ENCODE data around the gene UBE2E1. TPM values are rescaled to one million over a fixed set of nuclear protein-coding genes. Genes with fewer than 3 reads are reported as not detected.

UBE2E1 gene
- total and polyA plus RNA-seq, 4 donors: 6.6 to 31.8 (median 25.4) TPM

- TF ChIP-seq, protein P1, sequence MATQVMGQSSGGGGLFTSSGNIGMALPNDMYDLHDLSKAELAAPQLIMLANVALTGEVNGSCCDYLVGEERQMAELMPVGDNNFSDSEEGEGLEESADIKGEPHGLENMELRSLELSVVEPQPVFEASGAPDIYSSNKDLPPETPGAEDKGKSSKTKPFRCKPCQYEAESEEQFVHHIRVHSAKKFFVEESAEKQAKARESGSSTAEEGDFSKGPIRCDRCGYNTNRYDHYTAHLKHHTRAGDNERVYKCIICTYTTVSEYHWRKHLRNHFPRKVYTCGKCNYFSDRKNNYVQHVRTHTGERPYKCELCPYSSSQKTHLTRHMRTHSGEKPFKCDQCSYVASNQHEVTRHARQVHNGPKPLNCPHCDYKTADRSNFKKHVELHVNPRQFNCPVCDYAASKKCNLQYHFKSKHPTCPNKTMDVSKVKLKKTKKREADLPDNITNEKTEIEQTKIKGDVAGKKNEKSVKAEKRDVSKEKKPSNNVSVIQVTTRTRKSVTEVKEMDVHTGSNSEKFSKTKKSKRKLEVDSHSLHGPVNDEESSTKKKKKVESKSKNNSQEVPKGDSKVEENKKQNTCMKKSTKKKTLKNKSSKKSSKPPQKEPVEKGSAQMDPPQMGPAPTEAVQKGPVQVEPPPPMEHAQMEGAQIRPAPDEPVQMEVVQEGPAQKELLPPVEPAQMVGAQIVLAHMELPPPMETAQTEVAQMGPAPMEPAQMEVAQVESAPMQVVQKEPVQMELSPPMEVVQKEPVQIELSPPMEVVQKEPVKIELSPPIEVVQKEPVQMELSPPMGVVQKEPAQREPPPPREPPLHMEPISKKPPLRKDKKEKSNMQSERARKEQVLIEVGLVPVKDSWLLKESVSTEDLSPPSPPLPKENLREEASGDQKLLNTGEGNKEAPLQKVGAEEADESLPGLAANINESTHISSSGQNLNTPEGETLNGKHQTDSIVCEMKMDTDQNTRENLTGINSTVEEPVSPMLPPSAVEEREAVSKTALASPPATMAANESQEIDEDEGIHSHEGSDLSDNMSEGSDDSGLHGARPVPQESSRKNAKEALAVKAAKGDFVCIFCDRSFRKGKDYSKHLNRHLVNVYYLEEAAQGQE (IDR thresholded peaks at IDR 0.05): no peak
- no peak for TF ChIP-seq ATF3 (IDR thresholded peaks at IDR 0.05)
These were observed 114.4 kb downstream of the UBE2E1 start (continued) for GRCh38 chr3:23920151-23920655.

DNA sequence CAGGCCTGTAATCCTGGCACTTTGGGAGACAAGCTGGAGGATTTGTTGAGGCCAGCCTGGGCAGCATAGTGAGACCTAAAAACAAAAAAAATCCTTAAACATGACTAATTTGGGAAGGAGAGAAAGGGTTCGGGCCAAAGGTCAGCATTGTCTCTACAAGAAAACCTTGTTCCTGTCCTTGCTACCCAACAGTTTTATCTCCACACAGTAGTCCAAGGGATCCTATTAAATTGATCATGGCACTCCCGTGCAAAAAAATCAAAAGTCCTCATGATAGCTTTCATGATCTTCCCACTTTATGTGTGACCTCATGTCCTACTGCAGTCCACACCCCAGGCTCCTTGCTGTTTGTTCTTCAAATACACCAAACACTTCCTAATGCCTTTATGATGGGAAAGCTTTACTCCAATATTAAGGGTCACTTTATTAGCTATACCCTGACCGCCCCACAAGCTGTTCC is 115.3 kb downstream of the UBE2E1 start:
- Histone ChIP-seq H3K36me3 (ENCODE audit: control insufficient read depth in 4 of 4, insufficient read depth in 3 of 4, low read depth in 1 of 4, low read length in 3 of 4) (peaks cover 0 to 15% (median 9%) of the 10 kb centered on the region in 4 donors), H3K27ac (ENCODE audit: low read depth in 1 of 2, low read length in 2 of 2) (no peak overlapping the region), H3K27me3 (ENCODE audit: control insufficient read depth in 4 of 4, insufficient read depth in 4 of 4, low read length in 3 of 4) (no peaks in the 10 kb centered on the region), H3K9me3 (ENCODE audit: control insufficient read depth in 4 of 4, low read length in 3 of 4) (no peaks in the 10 kb centered on the region), H3K9ac (ENCODE audit: low read depth in 1 of 2, low read length in 2 of 2) (no peak overlapping the region), H3K4me1 (ENCODE audit: control insufficient read depth in 4 of 4, insufficient read depth in 4 of 4, low read length in 3 of 4) (peaks cover 0 to 13% (median 10%) of the 10 kb centered on the region in 4 donors), H3K4me3 (ENCODE audit: low read depth in 1 of 3, low read length in 3 of 3) (no peak overlapping the region)
- no peak for TF ChIP-seq FOXA1 (IDR thresholded peaks at IDR 0.05)
- TF ChIP-seq EGR1 (IDR thresholded peaks at IDR 0.05; ENCODE audit: low read depth in 2 of 2): no peak
- no peak for TF ChIP-seq TAF1 (conservative IDR thresholded peaks at IDR 0.05)
- no peak for TF ChIP-seq RAD21 (IDR thresholded peaks at IDR 0.05)
- TF ChIP-seq JUND (IDR thresholded peaks at IDR 0.05): no peak
- no peak for TF ChIP-seq MAX (IDR thresholded peaks at IDR 0.05)
- 92% methylated on average over 3 of the region's 3 CpGs for WGBS
- no peak for DNase-seq (ENCODE audit: low spot score)

- H3K4me3 ChIP-seq (ENCODE audit: low read depth in 1 of 3, low read length in 3 of 3): no peak overlapping the region
- WGBS: 90% methylated on average over 2 of the region's 2 CpGs
- no peak overlapping the region for H3K9ac ChIP-seq (ENCODE audit: low read depth in 1 of 2, low read length in 2 of 2)
- no peak for DNase-seq (ENCODE audit: low spot score)
- no peaks in the 10 kb centered on the region for H3K27me3 ChIP-seq (ENCODE audit: control insufficient read depth in 4 of 4, insufficient read depth in 4 of 4, low read length in 3 of 4)
- H3K9me3 ChIP-seq (ENCODE audit: control insufficient read depth in 4 of 4, low read length in 3 of 4): no peaks in the 10 kb centered on the region
- no peak overlapping the region for H3K27ac ChIP-seq (ENCODE audit: low read depth in 1 of 2, low read length in 2 of 2)
- peaks cover 0 to 15% (median 8%) of the 10 kb centered on the region in 4 donors for H3K36me3 ChIP-seq (ENCODE audit: control insufficient read depth in 4 of 4, insufficient read depth in 3 of 4, low read depth in 1 of 4, low read length in 3 of 4)
- peaks cover 4 to 7% (median 6%) of the 10 kb centered on the region in 4 donors for H3K4me1 ChIP-seq (ENCODE audit: control insufficient read depth in 4 of 4, insufficient read depth in 4 of 4, low read length in 3 of 4)
- TF ChIP-seq NR2F2 (IDR thresholded peaks at IDR 0.05): no peak
- no peak for TF ChIP-seq GABPA (IDR thresholded peaks at IDR 0.05 in 1 of 2, conservative IDR thresholded peaks at IDR 0.05 in 1 of 2)
- no peak for TF ChIP-seq RXRA (IDR thresholded peaks at IDR 0.05)
- TF ChIP-seq YY1 (IDR thresholded peaks at IDR 0.05): no peak
- TF ChIP-seq FOXA2 (IDR thresholded peaks at IDR 0.05): no peak
- TF ChIP-seq FOXA1 (IDR thresholded peaks at IDR 0.05): no peak
- no peak for TF ChIP-seq HNF4A (conservative IDR thresholded peaks at IDR 0.05)
- TF ChIP-seq TAF1 (conservative IDR thresholded peaks at IDR 0.05): no peak
- no peak for TF ChIP-seq ZBTB33 (IDR thresholded peaks at IDR 0.05)
- TF ChIP-seq JUND (IDR thresholded peaks at IDR 0.05): no peak
- TF ChIP-seq RAD21 (IDR thresholded peaks at IDR 0.05): no peak
- no peak for TF ChIP-seq HNF4G (IDR thresholded peaks at IDR 0.05)
- TF ChIP-seq, protein P1 (IDR thresholded peaks at IDR 0.05): no peak
- TF ChIP-seq CTCF (IDR thresholded peaks at IDR 0.05; ENCODE audit: low read depth, low read length, missing input control): no peak
- TF ChIP-seq EGR1 (IDR thresholded peaks at IDR 0.05; ENCODE audit: low read depth in 2 of 2): no peak
- no peak for TF ChIP-seq MAX (IDR thresholded peaks at IDR 0.05)
- no peak for TF ChIP-seq ATF3 (IDR thresholded peaks at IDR 0.05)
These were observed 118.0 kb downstream of the UBE2E1 start for GRCh38 chr3:23923786-23924185.

Measured in liver (tissue), 9 donors.